ENCODE results near the gene CALY. TPM values are rescaled to one million over a fixed set of nuclear protein-coding genes. Genes with fewer than 3 reads are reported as not detected.

Gene CALY
- total RNA-seq, 2 donors from 2014 or later, result 1.8 TPM; not detected in 1

DNA sequence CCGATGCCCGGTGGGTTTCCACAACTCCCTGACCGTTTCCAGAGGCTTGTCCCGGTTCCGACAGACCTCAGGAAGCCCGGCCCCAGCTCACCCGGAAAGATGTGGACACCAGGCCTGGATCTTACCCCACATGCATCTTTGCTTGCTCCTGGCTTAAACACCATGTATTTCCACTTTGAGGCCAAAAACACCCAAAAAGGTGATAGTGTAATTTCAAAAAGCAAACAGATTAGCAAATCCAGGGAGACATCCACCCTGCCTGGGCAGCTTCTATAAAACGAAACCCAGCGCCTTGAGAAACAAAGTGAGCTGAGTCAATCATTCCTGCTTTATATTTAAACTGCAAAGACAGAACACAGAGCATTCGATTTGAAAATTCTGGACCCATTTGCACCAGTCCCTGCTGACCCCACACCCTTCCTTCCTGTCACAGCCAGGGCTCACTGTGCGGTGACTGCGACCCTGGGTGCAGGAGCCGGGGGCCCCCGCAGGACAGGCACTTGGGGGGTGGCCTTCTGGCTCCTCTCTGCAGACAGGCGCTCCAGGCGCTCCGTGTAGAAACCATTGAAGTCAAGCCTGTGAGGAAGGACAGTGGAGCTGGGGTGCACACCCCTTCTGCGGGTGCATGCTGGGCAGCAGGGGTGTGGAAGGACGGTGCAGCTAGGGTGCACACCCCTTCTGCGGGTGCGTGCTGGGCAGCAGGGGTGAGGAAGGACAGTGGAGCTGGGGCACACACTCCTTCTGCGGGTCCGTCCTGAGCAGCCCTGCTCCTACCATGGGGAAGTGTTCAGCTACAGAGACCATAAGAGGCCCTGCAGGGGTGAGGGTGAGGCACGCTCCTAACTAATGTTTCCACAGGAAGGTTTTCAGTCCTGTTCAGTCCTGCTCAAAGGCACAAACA is 57.1 kb downstream of the CALY start:
- Histone ChIP-seq H3K4me3 (no peak overlapping the region), H3K27me3 (no peaks in the 10 kb centered on the region), H3K36me3 (replicated peaks in 1 of 2; ENCODE audit: insufficient read depth in 1 of 2, low read depth in 2 of 2) (peaks cover 19 to 27% of the 10 kb centered on the region in 2 donors), H3K9me3 (no peaks in the 10 kb centered on the region), H3K27ac (peak overlapping the region in 3 of 4 donors; percentile 25 to 84 (median 67)), H3K4me1 (peaks cover 38% of the 10 kb centered on the region)
- DNase-seq, result no peak
- 62 to 76% methylated on average over 18 to 22 of the region's 24 CpGs for WGBS, 2 donors
- TF ChIP-seq, protein P1, sequence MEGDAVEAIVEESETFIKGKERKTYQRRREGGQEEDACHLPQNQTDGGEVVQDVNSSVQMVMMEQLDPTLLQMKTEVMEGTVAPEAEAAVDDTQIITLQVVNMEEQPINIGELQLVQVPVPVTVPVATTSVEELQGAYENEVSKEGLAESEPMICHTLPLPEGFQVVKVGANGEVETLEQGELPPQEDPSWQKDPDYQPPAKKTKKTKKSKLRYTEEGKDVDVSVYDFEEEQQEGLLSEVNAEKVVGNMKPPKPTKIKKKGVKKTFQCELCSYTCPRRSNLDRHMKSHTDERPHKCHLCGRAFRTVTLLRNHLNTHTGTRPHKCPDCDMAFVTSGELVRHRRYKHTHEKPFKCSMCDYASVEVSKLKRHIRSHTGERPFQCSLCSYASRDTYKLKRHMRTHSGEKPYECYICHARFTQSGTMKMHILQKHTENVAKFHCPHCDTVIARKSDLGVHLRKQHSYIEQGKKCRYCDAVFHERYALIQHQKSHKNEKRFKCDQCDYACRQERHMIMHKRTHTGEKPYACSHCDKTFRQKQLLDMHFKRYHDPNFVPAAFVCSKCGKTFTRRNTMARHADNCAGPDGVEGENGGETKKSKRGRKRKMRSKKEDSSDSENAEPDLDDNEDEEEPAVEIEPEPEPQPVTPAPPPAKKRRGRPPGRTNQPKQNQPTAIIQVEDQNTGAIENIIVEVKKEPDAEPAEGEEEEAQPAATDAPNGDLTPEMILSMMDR (IDR thresholded peaks at IDR 0.05), result no peak
- TF ChIP-seq POLR2A (IDR thresholded peaks at IDR 0.05), result no peak
- intact Hi-C loops (cut with DNase I), result no loop called here
- ATAC-seq, result no peak

DNA sequence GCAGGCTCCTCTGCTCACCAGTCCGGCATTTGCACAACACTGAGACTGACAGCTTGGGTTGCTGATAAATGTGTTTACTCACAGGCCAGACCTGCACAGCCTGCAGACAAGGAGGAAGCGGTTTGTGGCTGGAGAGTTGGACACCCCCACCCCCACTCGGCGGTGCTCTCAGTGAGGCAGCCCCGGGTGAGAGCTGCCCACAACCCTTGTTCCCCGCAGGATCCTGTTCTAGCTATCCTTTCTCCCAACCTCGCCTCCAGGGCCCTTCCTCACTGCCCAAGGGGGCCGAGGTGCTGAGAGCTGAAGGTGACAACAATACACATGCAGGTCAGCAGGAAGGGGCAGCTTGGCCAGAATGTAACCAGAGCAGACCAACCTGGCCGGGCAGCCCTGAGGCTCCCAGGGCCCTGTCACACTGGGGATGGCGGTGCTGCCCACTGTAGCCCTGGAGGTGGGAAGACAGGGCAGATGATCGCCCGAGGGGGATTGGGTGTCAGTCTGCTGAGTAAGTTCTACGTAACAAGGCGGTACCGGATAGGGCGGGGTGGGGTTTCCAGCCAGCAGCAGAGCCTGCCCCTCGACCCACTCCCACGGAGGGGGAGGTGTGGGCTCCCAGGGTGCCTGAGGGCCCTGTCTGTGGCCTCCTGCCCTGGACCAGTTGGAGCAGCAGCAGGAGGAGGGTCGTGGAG is 58.0 kb downstream of the CALY start:
- Histone ChIP-seq H3K27ac (peak overlapping the region; percentile 25 to 84 (median 57)), H3K4me1 (peaks cover 38% of the 10 kb centered on the region), H3K4me3 (no peak overlapping the region), H3K36me3 (replicated peaks in 1 of 2; ENCODE audit: insufficient read depth in 1 of 2, low read depth in 2 of 2) (peaks cover 13 to 19% of the 10 kb centered on the region in 2 donors), H3K27me3 (no peaks in the 10 kb centered on the region), H3K9me3 (no peaks in the 10 kb centered on the region)
- WGBS, 2 donors, result 30 to 58% methylated on average over 11 to 19 of the region's 19 CpGs
- intact Hi-C loops (cut with DNase I), result no loop called here
- DNase-seq (peak; percentile 74 to 92 (median 83)), ATAC-seq (peak; percentile 85)
- TF ChIP-seq, protein P1 (IDR thresholded peaks at IDR 0.05), result no peak
- TF ChIP-seq POLR2A (IDR thresholded peaks at IDR 0.05), result peak in 1 of 3 donors; percentile 36

- Histone ChIP-seq H3K27me3 (no peaks in the 10 kb centered on the region), H3K9me3 (no peaks in the 10 kb centered on the region), H3K4me1 (peaks cover 38% of the 10 kb centered on the region), H3K27ac (peak overlapping the region; percentile 25 to 84 (median 57)), H3K36me3 (replicated peaks in 1 of 2; ENCODE audit: insufficient read depth in 1 of 2, low read depth in 2 of 2) (peaks cover 9 to 16% of the 10 kb centered on the region in 2 donors), H3K4me3 (no peak overlapping the region)
- peak in 3 of 4 donors; percentile 43 to 67 (median 48) for DNase-seq
- TF ChIP-seq, protein P1 (IDR thresholded peaks at IDR 0.05), result no peak
- no peak for TF ChIP-seq POLR2A (IDR thresholded peaks at IDR 0.05)
- ATAC-seq, result peak; percentile 15
- WGBS, 2 donors, result 36 to 54% methylated on average over 8 to 12 of the region's 12 CpGs
- intact Hi-C loops (cut with DNase I), result no loop called here
Observed at GRCh38 chr10:133277993-133278576, 58.6 kb downstream of the CALY start.

DNA sequence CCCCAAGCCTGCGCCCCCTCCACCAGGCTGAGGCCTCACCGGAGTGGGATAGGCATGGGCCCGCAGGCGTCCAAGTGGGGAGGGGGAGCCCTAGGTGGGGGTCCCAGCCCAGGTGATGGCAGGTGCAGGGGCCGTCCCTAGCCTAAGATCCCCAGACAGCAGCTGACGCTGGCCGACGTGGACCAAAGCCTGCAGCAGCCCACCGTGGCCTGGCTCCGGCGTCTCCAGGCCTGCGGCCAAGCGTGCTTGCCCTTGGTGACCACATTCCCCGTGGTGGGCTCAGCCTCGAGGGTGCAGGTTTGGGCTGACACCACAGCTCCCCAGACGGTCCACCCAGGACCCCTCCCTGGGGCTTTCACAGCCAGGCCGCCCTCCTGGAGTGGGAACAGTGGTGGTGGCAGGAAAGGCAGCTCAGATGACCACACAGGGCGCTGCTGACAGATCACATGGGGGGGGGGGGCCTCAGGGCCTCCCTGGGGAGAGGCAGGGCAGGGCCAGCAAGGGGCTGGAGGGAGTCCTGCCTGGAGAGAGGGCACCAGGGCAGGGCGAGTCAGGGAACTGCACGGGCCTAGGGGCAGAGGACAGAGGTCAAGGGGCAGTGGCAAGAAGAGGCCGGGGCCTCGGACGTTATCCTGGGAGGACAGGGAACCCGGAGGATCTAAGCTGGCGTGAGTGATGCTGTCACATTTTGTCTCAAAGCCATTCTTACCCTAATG is 59.3 kb downstream of the CALY start:
- Histone ChIP-seq H3K4me3 (no peak overlapping the region), H3K4me1 (peaks cover 38% of the 10 kb centered on the region), H3K27me3 (no peaks in the 10 kb centered on the region), H3K9me3 (no peaks in the 10 kb centered on the region), H3K36me3 (replicated peaks in 1 of 2; ENCODE audit: insufficient read depth in 1 of 2, low read depth in 2 of 2) (peaks cover 3 to 9% of the 10 kb centered on the region in 2 donors), H3K27ac (peak overlapping the region in 3 of 4 donors; percentile 25 to 84 (median 67))
- WGBS, 2 donors, result 72 to 73% methylated on average over 11 to 22 of the region's 25 CpGs
- DNase-seq (no peak), ATAC-seq (no peak)
- no peak for TF ChIP-seq POLR2A (IDR thresholded peaks at IDR 0.05)
- TF ChIP-seq, protein P1 (IDR thresholded peaks at IDR 0.05), result no peak
- intact Hi-C loops (cut with DNase I), result no loop called here
